Peyer's patch (tissue), 4 donors: Measurements from ENCODE around the gene PCSK1.

Experiments used
- CTCF ChIP-seq, 6 experiments: fragments of 450-650 bp in 4 of 6; fragments of 200-600 bp in 2 of 6; sonication (generic) in 1 of 6; IDR thresholded peaks; one replicate each; pipeline ENCODE4 v1.5.1; 2017 to 2019; ENCODE audit warnings: antibody characterized with exemption in 6 of 6, mild to moderate bottlenecking in 3 of 6, moderate library complexity in 1 of 6
- POLR2A ChIP-seq, 2 donors: fragments of 450-650 bp; IDR thresholded peaks; one replicate each; pipeline ENCODE4 v1.5.1; 2017; ENCODE audit warnings: antibody characterized with exemption in 2 of 2, mild to moderate bottlenecking in 2 of 2, moderate library complexity in 2 of 2

DNA sequence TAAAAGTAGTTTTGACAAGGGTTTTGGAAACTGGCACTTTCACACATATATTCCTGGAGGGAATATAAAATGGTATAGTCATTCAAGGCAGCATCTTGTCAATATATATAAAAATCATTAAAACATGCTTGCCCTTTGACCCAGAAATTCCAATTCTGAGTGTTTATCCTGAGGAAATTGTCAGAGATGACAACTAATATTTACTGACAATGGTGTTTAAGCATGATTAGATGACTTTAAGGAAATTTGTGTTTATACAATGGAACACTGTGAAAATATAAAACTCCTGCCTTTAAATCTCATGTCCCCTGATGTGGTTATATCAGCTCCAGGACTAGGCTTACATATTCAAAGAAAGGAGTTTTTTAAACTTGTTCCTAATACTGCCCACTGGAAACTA is 25.6 kb downstream of the PCSK1 start:
- TF ChIP-seq CTCF (IDR thresholded peaks at IDR 0.05) (no peak), POLR2A (IDR thresholded peaks at IDR 0.05) (no peak)
